ENCODE results near the gene TTI1.

Gene TTI1

GRCh38 chr20:37958856-37959520 is 74.3 kb downstream of the TTI1 start:
- no peak for DNase-seq

DNA sequence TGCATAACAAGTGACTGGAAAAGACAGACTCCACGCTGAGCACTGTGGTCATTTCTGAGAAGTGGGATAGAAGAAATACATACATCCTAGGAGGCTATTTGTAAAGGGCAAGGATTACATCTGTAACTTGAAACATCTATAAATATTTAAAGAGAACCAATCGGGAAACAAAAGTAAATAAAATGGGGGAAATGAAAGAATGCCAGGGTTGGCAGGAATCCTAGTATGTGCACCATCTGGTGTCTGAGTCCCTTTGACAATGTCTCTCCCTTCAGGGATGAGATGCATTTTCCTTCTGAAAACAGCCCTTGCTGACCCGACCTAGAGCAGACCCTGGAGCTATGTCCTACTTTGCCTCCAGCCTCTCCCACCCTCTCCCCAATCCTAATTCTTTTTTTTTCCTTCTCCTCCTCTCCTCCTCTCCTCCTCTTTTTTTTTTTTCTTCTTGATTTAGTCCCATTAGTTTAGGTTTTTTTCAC is 77.1 kb downstream of the TTI1 start:
- no peak for DNase-seq

DNA sequence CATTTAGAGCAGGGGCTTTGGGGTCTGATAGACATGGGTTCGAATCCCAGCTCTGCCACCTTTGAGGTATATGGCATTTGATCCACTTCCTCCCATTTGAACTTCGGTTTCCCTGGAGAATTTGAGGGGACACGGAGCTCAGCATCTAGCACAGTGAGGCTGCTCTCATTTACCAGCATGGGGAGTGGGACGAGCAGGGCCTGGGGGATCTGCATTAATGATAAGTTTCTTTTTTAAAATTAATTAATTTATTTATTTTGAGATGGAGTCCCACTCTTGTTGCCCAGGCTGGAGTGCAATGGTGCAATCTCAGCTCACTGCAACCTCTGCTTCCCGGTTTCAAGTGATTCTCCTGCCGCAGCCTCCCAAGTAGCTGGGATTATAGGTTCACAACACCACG is 77.7 kb downstream of the TTI1 start:
- no peak for DNase-seq

- no peak for DNase-seq
Measured at GRCh38 chr20:37954626-37955025, 78.6 kb downstream of the TTI1 start.

- no peak for DNase-seq
Measured at GRCh38 chr20:37954190-37954589, 79.1 kb downstream of the TTI1 start.

- no peak for DNase-seq
Measured at GRCh38 chr20:37948956-37949355, 84.3 kb downstream of the TTI1 start.

GRCh38 chr20:37947943-37948342 is 85.3 kb downstream of the TTI1 start:
- no peak for DNase-seq

- no peak for DNase-seq
Measured at GRCh38 chr20:37946946-37947345, 86.3 kb downstream of the TTI1 start.

- no peak for DNase-seq
Measured at GRCh38 chr20:37945091-37945547, 88.1 kb downstream of the TTI1 start.

DNA sequence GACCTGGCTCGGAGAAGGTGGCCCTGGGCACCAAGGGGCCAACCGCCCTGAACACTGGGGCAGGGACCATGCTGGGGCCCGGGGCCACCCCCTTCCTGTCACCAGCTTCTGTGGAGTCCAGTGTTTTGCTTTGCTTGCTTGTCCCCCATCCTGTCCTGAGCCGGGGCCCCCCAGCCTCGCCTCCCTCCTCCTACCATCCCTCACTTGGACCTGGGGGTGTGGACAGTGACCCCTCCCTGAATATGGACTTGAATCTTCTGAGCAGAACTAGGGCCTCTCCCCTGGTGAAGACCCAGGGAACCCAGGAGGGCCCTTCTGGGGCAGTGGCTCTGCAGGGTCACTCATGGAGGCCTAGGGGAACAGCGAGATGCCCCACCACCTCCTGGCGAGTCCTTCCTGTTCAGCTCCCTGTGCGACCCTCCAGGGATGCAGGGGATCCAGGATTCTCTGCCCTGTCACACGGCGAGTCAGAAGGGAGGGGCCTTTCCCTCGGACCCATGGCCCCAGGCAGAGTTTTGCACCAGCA is 88.7 kb downstream of the TTI1 start:
- no peak for DNase-seq

DNA sequence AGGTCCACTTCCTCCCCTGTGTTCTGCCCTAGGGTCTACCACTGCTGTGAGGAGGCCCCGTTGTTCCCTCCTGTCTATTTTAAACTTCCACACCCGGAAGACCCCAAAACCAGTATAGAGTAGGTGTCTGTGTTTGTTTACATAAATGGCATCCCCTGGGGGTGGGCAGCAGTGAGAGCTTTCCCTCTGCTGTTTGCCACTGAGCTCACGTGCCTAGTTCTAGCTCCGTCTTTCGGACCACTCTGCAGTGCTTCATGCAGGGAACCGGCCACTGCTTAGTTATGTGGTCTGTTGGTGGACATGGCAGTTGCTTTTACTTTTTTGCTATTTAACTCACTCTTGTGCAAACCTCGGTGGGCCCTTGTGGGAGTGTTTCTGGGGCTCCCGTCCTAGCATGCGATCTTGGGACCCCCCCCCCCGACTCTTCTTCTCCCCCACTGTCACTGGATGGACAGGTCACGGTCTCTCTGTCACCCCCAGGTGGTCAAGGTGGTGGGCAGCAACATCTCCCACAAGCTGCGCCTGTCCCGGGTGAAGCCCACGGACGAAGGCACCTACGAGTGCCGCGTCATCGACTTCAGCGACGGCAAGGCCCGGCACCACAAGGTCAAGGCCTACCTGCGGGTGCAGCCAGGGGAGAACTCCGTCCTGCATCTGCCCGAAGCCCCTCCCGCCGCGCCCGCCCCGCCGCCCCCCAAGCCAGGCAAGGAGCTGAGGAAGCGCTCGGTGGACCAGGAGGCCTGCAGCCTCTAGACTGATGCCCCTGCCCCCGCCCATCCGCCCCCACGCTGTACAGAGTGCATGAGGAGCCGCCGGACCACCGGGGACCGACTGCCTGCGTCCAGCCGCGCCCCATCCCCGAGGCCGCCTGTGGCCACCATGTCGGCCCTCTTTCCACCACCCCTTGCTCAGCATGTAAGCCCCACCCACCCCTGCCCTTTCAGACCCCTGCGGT is 89.5 kb downstream of the TTI1 start:
- no peak for DNase-seq

- no peak for DNase-seq
Measured at GRCh38 chr20:37943033-37943432, 90.2 kb downstream of the TTI1 start.

- DNase-seq, result no peak
Measured at GRCh38 chr20:37941992-37942391, 91.3 kb downstream of the TTI1 start.

DNA sequence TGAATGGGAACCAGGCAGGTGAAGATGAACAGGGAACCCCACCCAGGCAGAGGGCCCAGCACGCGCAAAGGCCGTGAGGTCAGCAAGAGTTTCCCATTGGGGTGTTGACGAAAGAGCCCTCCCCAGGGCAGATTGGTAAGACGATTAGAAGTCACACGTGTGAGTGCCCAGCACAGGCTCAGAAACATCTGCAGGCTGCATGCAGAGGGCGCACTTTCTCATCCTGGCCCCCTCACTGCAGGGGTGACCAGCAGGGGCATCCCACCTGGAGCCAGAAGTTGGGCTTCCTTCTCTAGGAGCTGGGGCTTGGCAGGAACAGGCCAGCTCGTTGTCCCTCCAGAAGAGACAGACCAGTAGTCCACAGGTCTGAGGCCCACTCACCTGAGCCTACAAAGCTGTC is 91.9 kb downstream of the TTI1 start:
- DNase-seq, result no peak

GRCh38 chr20:37940858-37941257 is 92.4 kb downstream of the TTI1 start:
- DNase-seq, result no peak

DNA sequence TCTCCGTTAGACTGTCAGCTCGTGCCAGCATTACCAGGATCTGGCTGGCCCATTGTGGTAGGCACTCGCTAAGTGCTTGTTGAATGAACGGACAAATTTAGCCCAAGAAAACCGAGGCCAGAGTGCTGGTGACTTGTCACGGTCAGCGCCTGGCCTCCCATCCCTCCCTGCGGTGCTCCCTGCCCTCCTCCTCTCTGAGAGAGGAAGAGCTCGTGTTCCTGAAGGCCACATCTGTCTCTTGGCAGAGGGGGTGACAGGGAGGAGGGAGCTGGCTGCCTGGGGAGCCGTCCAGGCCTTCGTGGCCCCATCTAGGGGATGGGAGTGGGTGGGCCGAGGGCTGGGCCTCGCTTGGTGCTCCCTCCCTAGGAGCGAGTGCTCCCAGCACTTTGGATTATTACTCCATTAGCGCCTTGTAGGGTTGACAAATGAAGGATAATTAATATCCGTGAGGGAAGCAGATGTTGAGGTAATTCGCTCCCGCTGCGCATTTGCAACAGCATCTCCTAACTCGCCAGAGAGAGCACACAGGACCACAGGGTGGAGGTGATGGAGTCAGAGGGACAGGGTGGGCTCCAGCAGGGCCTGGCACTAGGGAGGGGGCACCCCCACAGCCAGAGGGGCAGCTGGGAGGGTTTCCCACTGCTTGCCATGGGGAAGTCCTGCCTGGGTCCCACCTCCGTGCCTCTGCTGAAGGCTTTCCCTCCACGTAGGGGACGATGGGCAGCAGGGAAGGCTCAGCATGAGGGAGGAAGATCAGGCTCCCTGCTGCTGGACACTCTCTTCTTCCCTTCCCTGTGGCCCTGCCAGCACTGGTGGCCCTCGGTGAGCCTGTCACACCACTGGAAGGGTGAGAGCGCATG is 93.3 kb downstream of the TTI1 start:
- no peak for DNase-seq

DNA sequence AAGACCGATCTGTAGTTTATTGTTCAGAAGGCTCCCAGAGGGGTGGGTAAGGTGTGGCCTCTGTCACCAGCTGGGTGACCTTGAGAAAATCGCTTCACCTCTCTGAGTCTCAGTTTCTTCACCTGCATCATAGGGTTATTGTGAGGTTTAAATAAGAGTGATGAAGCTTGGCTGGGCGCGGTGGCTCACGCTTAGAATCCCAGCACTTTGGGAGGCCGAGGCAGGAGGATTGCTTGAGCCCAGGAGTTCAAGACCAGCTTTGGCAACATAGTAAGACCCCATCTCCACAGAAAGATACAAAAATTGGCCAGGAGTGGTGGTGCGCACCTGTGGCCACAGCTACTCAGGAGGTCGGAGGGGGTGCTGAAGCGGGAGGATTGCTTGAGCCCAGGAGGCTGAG is 94.3 kb downstream of the TTI1 start:
- DNase-seq, result no peak

- no peak for DNase-seq
Measured at GRCh38 chr20:37938181-37938750, 95.0 kb downstream of the TTI1 start.

- no peak for DNase-seq
Measured at GRCh38 chr20:37937686-37938085, 95.6 kb downstream of the TTI1 start.

- DNase-seq, result no peak
Measured at GRCh38 chr20:37936451-37936850, 96.8 kb downstream of the TTI1 start.

- no peak for DNase-seq
Measured at GRCh38 chr20:37936041-37936440, 97.2 kb downstream of the TTI1 start.

DNA sequence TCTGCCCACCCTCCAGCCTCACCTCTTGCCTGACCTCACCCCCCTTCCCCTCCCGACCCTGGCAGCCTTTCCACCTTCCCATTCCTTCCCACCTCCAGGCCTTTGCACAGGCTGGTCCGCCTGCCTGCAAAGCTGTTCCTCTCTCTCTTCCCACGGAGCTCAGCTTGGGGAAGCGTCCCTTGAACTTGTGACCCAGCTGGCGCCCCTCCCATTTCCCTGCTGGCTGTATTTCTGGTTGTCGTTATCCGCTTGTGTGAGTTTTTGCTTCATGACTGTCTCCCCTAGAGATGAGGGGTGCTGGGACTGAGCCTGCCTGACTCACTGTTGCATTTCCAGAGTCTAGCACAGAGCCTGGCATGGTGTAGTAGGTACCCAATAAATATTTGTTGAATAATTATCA is 97.8 kb downstream of the TTI1 start:
- no peak for DNase-seq
